Esophagus muscularis mucosa (tissue), 3 donors: Measurements from ENCODE around the gene NELFCD.

Experiments used
- POLR2AphosphoS5 ChIP-seq, 2 donors: sonication (generic); formaldehyde crosslinking; IDR thresholded peaks; one replicate each; pipeline ENCODE4 v1.6.1; 2017; ENCODE audit warnings: antibody characterized with exemption in 2 of 2
- TF ChIP-seq, protein P1 (sequence below), 3 experiments: fragments of 200-600 bp in 2 of 3; fragments of 450-650 bp in 1 of 3; sonication (generic) in 2 of 3; IDR thresholded peaks; one replicate each; pipeline ENCODE4 v1.5.1; 2017 to 2019; ENCODE audit warnings: antibody characterized with exemption in 3 of 3, mild to moderate bottlenecking in 2 of 3, moderate library complexity in 1 of 3

- TF ChIP-seq, protein P1, sequence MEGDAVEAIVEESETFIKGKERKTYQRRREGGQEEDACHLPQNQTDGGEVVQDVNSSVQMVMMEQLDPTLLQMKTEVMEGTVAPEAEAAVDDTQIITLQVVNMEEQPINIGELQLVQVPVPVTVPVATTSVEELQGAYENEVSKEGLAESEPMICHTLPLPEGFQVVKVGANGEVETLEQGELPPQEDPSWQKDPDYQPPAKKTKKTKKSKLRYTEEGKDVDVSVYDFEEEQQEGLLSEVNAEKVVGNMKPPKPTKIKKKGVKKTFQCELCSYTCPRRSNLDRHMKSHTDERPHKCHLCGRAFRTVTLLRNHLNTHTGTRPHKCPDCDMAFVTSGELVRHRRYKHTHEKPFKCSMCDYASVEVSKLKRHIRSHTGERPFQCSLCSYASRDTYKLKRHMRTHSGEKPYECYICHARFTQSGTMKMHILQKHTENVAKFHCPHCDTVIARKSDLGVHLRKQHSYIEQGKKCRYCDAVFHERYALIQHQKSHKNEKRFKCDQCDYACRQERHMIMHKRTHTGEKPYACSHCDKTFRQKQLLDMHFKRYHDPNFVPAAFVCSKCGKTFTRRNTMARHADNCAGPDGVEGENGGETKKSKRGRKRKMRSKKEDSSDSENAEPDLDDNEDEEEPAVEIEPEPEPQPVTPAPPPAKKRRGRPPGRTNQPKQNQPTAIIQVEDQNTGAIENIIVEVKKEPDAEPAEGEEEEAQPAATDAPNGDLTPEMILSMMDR (IDR thresholded peaks at IDR 0.05), result no peak
- TF ChIP-seq POLR2AphosphoS5 (IDR thresholded peaks at IDR 0.05), result no peak
Observed at GRCh38 chr20:59000326-59000725, 19.3 kb downstream of the NELFCD start.
